ENCODE results near the gene SPRTN.

DNA sequence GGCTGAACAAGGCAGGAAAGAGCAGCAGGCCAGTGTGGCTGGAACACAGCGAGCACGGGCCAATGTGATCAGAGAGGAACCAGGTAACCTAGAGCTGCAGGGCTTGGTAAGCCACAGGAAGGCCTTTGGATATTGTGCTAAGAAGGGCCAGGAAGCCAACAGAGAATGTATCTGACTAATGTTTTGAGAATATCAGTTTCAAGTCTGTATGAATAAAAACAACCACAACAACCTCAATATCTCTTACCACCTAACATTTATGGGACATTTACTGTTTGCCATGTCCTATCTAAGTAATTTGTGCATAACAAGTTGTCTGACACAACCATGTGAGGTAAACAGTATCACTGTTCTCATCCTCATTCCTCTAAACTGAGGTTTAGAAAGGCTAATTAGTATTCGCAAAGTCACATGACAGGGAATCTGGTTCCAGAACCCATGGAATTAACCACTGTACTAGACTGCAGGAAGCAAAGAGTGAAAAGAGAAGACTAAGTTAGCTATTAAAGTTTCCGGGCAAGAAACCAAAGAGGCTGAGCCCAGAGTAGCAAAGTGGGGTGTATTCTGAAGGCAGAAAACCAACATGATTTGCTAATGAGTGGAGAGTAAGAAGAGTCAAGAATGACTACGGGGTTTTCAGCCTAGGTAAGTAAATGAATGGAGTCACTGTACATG, 38.9 kb downstream of the SPRTN start:
- TF ChIP-seq, protein P1, sequence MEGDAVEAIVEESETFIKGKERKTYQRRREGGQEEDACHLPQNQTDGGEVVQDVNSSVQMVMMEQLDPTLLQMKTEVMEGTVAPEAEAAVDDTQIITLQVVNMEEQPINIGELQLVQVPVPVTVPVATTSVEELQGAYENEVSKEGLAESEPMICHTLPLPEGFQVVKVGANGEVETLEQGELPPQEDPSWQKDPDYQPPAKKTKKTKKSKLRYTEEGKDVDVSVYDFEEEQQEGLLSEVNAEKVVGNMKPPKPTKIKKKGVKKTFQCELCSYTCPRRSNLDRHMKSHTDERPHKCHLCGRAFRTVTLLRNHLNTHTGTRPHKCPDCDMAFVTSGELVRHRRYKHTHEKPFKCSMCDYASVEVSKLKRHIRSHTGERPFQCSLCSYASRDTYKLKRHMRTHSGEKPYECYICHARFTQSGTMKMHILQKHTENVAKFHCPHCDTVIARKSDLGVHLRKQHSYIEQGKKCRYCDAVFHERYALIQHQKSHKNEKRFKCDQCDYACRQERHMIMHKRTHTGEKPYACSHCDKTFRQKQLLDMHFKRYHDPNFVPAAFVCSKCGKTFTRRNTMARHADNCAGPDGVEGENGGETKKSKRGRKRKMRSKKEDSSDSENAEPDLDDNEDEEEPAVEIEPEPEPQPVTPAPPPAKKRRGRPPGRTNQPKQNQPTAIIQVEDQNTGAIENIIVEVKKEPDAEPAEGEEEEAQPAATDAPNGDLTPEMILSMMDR (conservative IDR thresholded peaks at IDR 0.05; ENCODE audit: low read length) = no peak
- TF ChIP-seq EZH2phosphoT487 (IDR thresholded peaks at IDR 0.05; ENCODE audit: borderline replicate concordance) = no peak

All from Loucy (cell line).